Kidney (tissue), 14 donors: ENCODE results near the gene MAP1LC3A. TPM values are rescaled to one million over a fixed set of nuclear protein-coding genes. Genes with fewer than 3 reads are reported as not detected.

Experiments
- DNase-seq, 5 donors: peaks; one replicate each; pipeline ENCODE4 v3.0.0-alpha.2; 2013 to 2020
- FAIRE-seq: peaks from 2 replicates; lab custom pipeline; 2012; peaks lifted over from hg19 to GRCh38; lab: Jason Lieb, UNC
- H3K27ac ChIP-seq, 2 donors: one replicate each; pipeline ENCODE4 v1.7.0; 2013; ENCODE audit warnings: low read depth in 2 of 2, low read length in 2 of 2, inconsistent platforms in 1 of 2
- H3K27me3 ChIP-seq: one replicate; pipeline ENCODE4 v1.7.1; 2013; ENCODE audit warnings: low read length, inconsistent platforms; ENCODE audit not compliant: control insufficient read depth, insufficient read depth
- H3K36me3 ChIP-seq, 3 donors: one replicate each; pipeline versions ENCODE4 v1.7.0 to v1.7.1; 2013; ENCODE audit warnings: low read length in 3 of 3, control low read depth in 1 of 3, inconsistent platforms in 1 of 3; ENCODE audit not compliant: insufficient read depth in 3 of 3, control insufficient read depth in 2 of 3
- H3K4me1 ChIP-seq, 3 donors: one replicate each; pipeline versions ENCODE4 v1.7.0 to v1.7.1; 2013; ENCODE audit warnings: low read length in 3 of 3, inconsistent platforms in 1 of 3, low read depth in 1 of 3; ENCODE audit not compliant: control insufficient read depth in 2 of 3, insufficient read depth in 2 of 3
- H3K4me3 ChIP-seq, 3 donors: one replicate each; pipeline versions ENCODE4 v1.7.0 to v1.8.1; 2013; ENCODE audit warnings: low read length in 3 of 3, control low read depth in 1 of 3, inconsistent platforms in 1 of 3
- H3K9ac ChIP-seq, 3 donors: one replicate each; pipeline versions ENCODE4 v1.7.0 to v1.7.1; 2013; ENCODE audit warnings: low read length in 3 of 3, control low read depth in 1 of 3, inconsistent platforms in 1 of 3
- H3K9me3 ChIP-seq, 3 donors: one replicate each; pipeline versions ENCODE4 v1.7.0 to v1.7.1; 2013; ENCODE audit warnings: low read length in 3 of 3, control low read depth in 1 of 3, inconsistent platforms in 1 of 3; ENCODE audit not compliant: control insufficient read depth in 2 of 3, insufficient read depth in 1 of 3
- CTCF ChIP-seq: IDR thresholded peaks from 3 replicates; pipeline ENCODE4 v1.5.1; 2012; ENCODE audit warnings: mild to moderate bottlenecking, moderate library complexity, borderline replicate concordance; ENCODE audit not compliant: insufficient read depth; ENCODE audit errors: extremely low read depth
- intact Hi-C: fragments of 100-400 bp; cut with DNase I; formaldehyde crosslinking; loops from one replicate; pipeline ENCODE4 v1.11.1; 2022
- polyA plus RNA-seq: library from polyadenylated mRNA; stranded (reverse); fragments of 350-450 nt; fragmentation: Illumina TruSeq; extraction: RNeasy Lipid Tissue Mini Kit (QIAGEN cat#74804); gene quantifications from one replicate; pipeline ENCODE4 v1.2.3, GENCODE V29; 2014; ENCODE audit warnings: low read depth, low replicate concordance; ENCODE audit not compliant: insufficient read depth
- total RNA-seq: library from RNA; stranded (reverse); fragmentation: NEBNext Ultra II Directional; extraction: Animal tissue kit (Norgen Biotek cat#: 25700); gene quantifications from one replicate; pipeline ENCODE4 v1.2.1, GENCODE V29; 2021
- donor health status: control.
- donor health status: control.
- donor health status: control.
- donor health status: control.
- donor health status: control.
- donor health status: DM: yes; HTN: yes; CAD: no.
- donor health status: Normal renal cell carcinoma (clear cell type).

The MAP1LC3A gene
- total and polyA plus RNA-seq, 2 donors from 2014 or later = 42.5 to 153 TPM

- DNase-seq = peak in 1 of 5 donors; percentile 18
- FAIRE-seq = no peak
- intact Hi-C loops = no loop called here
Observed at GRCh38 chr20:34574426-34574825, 15.9 kb downstream of the MAP1LC3A start.

GRCh38 chr20:34574861-34575260, 16.3 kb downstream of the MAP1LC3A start:
- H3K9me3 ChIP-seq = no peaks in the 10 kb centered on the region
- DNase-seq = no peak
- H3K4me3 ChIP-seq = no peak overlapping the region
- TF ChIP-seq CTCF = no peak
- H3K27ac ChIP-seq = no peak overlapping the region
- H3K4me1 ChIP-seq = peaks cover 0 to 3% (median 0%) of the 10 kb centered on the region in 3 donors
- H3K36me3 ChIP-seq = peaks cover 2 to 5% (median 2%) of the 10 kb centered on the region in 3 donors
- no peak overlapping the region for H3K9ac ChIP-seq
- no peaks in the 10 kb centered on the region for H3K27me3 ChIP-seq
- intact Hi-C loops = no loop called here
- no peak for FAIRE-seq

More at GRCh38 chr20:34574426-34574825, 15.9 kb downstream of the MAP1LC3A start:
- Histone ChIP-seq H3K27ac (no peak overlapping the region), H3K36me3 (peaks cover 2 to 5% (median 5%) of the 10 kb centered on the region in 3 donors), H3K9me3 (no peaks in the 10 kb centered on the region), H3K4me1 (peaks cover 0 to 3% (median 0%) of the 10 kb centered on the region in 3 donors), H3K4me3 (no peak overlapping the region), H3K9ac (no peak overlapping the region), H3K27me3 (no peaks in the 10 kb centered on the region)
- no peak for TF ChIP-seq CTCF

GRCh38 chr20:34575271-34575670, 16.8 kb downstream of the MAP1LC3A start:
- DNase-seq (no peak), FAIRE-seq (no peak)
- H3K4me1 ChIP-seq = peaks cover 0 to 3% (median 0%) of the 10 kb centered on the region in 3 donors
- no peak for TF ChIP-seq CTCF
- H3K9ac ChIP-seq = no peak overlapping the region
- no peaks in the 10 kb centered on the region for H3K9me3 ChIP-seq
- peaks cover 0 to 5% (median 2%) of the 10 kb centered on the region in 3 donors for H3K36me3 ChIP-seq
- no peaks in the 10 kb centered on the region for H3K27me3 ChIP-seq
- intact Hi-C loops = no loop called here
- H3K27ac ChIP-seq = no peak overlapping the region
- no peak overlapping the region for H3K4me3 ChIP-seq

GRCh38 chr20:34575756-34576155, 17.2 kb downstream of the MAP1LC3A start:
- H3K4me1 ChIP-seq = peaks cover 0 to 3% (median 0%) of the 10 kb centered on the region in 3 donors
- intact Hi-C loops = no loop called here
- FAIRE-seq (no peak), DNase-seq (no peak)
- H3K36me3 ChIP-seq = peaks cover 0 to 5% (median 2%) of the 10 kb centered on the region in 3 donors
- no peak for TF ChIP-seq CTCF
- no peaks in the 10 kb centered on the region for H3K27me3 ChIP-seq
- no peak overlapping the region for H3K27ac ChIP-seq
- no peak overlapping the region for H3K4me3 ChIP-seq
- H3K9ac ChIP-seq = no peak overlapping the region
- H3K9me3 ChIP-seq = no peaks in the 10 kb centered on the region
